MM.1S (cell line): Measurements from ENCODE around the gene SPI1.

Experiments used
- CTCF ChIP-seq: fragments of 300-600 bp; sonication (generic); IDR thresholded peaks from 2 replicates; pipeline ENCODE4 v1.5.1; 2016; ENCODE audit warnings: antibody characterized with exemption, low read length, mixed read lengths
- EZH2 ChIP-seq: fragments of 300-600 bp; sonication (generic); optimal IDR thresholded peaks from 2 replicates; pipeline ENCODE3; 2017; ENCODE audit warnings: low read depth, mild to moderate bottlenecking, antibody characterized with exemption, low read length, mixed read lengths

- TF ChIP-seq CTCF (no peak), EZH2 (no peak)
These were observed 46.7 kb downstream of the SPI1 start for GRCh38 chr11:47331454-47332302.
